Measurements from ENCODE around the gene CAPZB.
A peak's percentile ranks its signal among the peaks of the same experiment; 100 is the strongest.

The CAPZB gene

DNA sequence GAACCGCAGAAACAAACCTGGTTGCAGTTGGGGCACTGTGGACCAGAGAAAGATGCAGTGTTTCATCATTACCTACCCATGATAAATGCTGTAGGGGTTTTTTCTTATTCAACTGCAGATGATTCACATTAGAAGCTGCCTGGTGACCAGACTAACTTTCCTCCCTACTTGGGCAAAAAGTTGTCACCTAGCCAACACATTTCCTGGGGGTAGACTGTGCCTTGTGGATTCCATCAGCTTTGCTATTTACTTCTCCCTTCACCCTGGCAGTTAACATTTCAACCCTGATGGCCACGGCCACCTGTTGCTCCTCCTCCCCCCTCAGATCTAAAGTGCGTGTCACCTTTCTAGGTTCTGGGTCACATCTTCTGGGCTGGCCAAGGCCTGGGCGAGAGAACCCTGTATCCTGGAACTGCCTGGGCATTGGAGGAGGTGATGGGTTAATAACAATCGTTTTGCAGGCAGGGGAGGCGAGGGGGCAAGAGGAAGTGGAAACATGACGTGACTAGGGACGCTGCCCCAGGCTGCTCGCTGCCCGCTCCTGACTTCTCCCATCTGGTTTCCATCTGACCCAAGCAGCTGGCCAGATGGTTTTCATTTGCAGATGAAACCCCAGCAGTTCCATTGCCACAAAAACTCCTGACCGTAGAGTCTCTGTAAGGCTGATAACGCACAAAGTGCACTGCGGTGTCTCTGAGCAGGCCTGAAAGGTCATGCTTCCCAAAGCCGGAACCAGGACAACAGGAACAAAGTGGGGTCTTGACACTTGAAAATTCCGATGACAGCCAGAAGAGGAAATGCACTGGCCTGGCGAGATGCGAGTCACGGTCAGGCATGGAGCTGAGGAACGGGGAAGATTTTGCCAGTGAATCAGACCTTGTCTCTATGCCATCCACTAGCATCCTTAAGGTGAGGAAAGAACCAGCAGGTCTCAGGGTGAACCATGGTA lies 36.6 kb downstream of the CAPZB start:
- Histone ChIP-seq H3K36me3 (replicated peaks) (peaks cover 6% of the 10 kb centered on the region), H3K27me3 (replicated peaks) (no peaks in the 10 kb centered on the region), H3K4me3 (ENCODE audit: low read depth, low read length) (no peak overlapping the region), H3K27ac (peak overlapping the region; percentile 80)
- no peak for DNase-seq
- in situ Hi-C loops (cut with HindIII; ENCODE audit: low pct_ligation_motif_present, low sequenced_read_pairs): no loop called here
- TF ChIP-seq, protein P1, sequence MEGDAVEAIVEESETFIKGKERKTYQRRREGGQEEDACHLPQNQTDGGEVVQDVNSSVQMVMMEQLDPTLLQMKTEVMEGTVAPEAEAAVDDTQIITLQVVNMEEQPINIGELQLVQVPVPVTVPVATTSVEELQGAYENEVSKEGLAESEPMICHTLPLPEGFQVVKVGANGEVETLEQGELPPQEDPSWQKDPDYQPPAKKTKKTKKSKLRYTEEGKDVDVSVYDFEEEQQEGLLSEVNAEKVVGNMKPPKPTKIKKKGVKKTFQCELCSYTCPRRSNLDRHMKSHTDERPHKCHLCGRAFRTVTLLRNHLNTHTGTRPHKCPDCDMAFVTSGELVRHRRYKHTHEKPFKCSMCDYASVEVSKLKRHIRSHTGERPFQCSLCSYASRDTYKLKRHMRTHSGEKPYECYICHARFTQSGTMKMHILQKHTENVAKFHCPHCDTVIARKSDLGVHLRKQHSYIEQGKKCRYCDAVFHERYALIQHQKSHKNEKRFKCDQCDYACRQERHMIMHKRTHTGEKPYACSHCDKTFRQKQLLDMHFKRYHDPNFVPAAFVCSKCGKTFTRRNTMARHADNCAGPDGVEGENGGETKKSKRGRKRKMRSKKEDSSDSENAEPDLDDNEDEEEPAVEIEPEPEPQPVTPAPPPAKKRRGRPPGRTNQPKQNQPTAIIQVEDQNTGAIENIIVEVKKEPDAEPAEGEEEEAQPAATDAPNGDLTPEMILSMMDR (IDR thresholded peaks at IDR 0.05; ENCODE audit: low read depth, low read length, missing control alignments): no peak

DNA sequence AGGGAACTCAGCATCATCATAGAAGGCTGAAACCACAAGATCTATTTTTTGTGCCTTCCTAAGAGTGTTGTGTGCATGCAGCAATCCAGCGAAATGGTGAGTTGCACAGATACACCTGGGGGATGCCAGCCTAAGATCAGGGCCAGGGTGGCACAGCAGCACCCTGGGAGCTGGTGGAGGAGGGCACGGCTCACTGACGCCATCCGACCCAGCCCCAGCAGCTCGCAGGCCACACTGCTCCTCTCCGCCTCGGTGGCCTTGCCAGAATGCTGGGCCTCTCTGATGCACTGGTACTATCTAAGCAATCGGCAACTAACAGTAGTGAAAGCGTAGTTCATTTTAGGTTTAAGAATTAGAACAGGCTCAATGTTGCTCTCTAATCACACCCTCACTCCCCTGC lies 37.8 kb downstream of the CAPZB start:
- in situ Hi-C loops (cut with HindIII; ENCODE audit: low pct_ligation_motif_present, low sequenced_read_pairs): no loop called here
- Histone ChIP-seq H3K36me3 (replicated peaks) (peaks cover 6% of the 10 kb centered on the region), H3K27me3 (replicated peaks) (no peaks in the 10 kb centered on the region), H3K27ac (no peak overlapping the region), H3K4me3 (ENCODE audit: low read depth, low read length) (no peak overlapping the region)
- TF ChIP-seq, protein P1 (IDR thresholded peaks at IDR 0.05; ENCODE audit: low read depth, low read length, missing control alignments): no peak
- DNase-seq: no peak

DNA sequence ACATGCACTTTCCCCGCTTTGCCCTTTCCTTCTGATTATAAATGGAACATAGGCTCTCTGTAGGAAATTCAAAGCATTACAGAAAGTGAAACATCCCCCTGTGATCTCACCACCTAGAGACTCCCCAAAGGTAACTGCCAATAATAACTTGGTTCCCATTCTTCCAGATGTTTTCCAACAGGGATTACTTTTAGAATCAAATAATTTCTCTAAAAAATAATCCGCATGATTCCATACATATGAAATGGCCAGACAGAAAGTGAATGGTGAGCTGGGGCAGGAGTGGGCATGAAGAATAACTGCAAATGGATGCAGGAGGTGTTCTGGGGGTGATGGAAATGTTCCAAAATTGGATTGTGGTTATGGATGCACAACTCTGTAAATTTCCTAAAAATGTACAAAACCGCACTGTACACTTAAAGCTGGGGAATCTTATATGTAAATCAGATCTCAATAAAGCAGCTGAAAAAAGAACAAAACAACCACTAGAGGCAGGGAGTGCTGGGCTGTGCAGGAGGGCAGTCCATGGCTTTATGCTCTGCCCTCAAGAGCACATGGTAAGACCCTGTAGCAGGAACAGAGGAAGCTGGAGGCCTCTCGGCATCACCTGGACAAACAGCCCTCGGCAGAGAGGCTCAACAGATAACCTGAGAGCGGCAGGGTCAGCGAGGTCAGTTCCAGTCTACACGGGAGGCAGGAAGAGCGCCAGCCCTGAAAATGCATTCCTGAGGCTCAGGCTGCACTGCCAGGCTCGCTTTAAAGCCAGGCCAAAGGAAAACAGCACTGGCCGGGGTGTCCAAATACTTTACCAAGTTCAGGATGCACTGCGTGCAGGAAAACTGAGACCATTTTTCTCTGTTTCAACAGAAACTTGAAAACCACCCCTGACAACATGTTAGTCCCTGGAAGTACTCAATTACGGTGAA lies 39.7 kb downstream of the CAPZB start:
- DNase-seq: no peak
- in situ Hi-C loops (cut with HindIII; ENCODE audit: low pct_ligation_motif_present, low sequenced_read_pairs): no loop called here
- H3K36me3 ChIP-seq (replicated peaks): peaks cover 6% of the 10 kb centered on the region
- H3K27me3 ChIP-seq (replicated peaks): no peaks in the 10 kb centered on the region
- H3K27ac ChIP-seq: peak overlapping the region; percentile 41
- TF ChIP-seq, protein P1 (IDR thresholded peaks at IDR 0.05; ENCODE audit: low read depth, low read length, missing control alignments): peak; percentile 68
- H3K4me3 ChIP-seq (ENCODE audit: low read depth, low read length): no peak overlapping the region

DNA sequence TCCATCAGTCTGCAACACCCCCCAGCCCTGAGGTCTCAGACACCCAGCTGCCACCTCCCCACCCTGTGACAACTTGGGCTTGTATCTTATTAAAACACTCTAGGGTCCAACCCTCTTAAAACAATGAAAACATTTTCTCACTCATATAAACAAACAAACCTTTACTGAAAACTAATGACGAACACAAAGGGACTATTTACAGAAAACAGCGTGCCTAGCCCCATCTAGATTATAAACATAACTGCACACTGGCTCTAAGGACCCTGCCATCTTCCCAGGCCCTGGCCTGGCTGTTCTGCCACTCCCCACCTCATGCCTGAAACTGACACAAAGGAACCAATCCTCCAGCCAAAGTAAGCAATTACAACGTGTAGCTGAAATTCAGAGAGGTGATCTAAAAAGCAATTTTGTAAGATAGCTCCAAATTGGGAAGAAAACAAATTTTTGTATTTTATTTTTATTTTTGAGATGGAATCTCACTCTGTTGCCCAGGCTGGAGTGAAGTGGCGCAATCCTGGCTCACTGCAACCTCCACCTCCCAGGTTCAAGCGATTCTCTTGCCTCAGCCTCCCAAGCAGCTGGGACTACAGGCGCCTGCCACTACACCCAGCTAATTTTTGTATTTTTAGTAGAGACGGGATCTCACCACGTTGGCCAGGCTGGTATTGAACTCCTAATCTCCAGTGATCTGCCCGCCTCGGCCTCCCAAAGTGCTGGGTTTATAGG lies 40.9 kb downstream of the CAPZB start:
- DNase-seq: no peak
- Histone ChIP-seq H3K36me3 (replicated peaks) (peaks cover 6% of the 10 kb centered on the region), H3K4me3 (ENCODE audit: low read depth, low read length) (no peak overlapping the region), H3K27ac (no peak overlapping the region), H3K27me3 (replicated peaks) (no peaks in the 10 kb centered on the region)
- TF ChIP-seq, protein P1 (IDR thresholded peaks at IDR 0.05; ENCODE audit: low read depth, low read length, missing control alignments): no peak
- in situ Hi-C loops (cut with HindIII; ENCODE audit: low pct_ligation_motif_present, low sequenced_read_pairs): no loop called here

DNA sequence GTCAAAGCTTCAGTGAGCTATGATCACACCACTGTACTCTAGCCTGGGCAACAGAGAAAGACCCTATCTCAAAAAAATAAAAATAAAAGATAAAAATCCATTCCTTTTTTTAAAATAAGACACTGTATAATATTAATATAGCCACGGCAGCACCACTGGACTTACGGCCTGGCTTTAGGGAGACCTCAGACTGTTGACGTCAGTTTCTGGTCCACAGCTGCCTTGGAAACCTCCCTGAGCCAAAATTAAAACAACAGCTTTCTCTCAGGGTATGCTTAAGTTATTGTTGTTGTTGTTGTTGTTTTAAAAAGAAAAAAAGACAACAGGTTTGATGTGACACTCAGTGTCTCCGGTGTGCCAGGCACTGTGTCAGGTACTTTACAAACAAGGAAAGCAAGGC lies 42.0 kb downstream of the CAPZB start:
- H3K36me3 ChIP-seq (replicated peaks): peaks cover 4% of the 10 kb centered on the region
- in situ Hi-C loops (cut with HindIII; ENCODE audit: low pct_ligation_motif_present, low sequenced_read_pairs): no loop called here
- no peak overlapping the region for H3K4me3 ChIP-seq (ENCODE audit: low read depth, low read length)
- DNase-seq: no peak
- H3K27me3 ChIP-seq (replicated peaks): no peaks in the 10 kb centered on the region
- H3K27ac ChIP-seq: no peak overlapping the region
- TF ChIP-seq, protein P1 (IDR thresholded peaks at IDR 0.05; ENCODE audit: low read depth, low read length, missing control alignments): no peak

All from brain microvascular endothelial cell (primary cell).